ENCODE results near the gene CLPX.
"Not testable (repeated sequence)": the region's sequence is repeated elsewhere in the genome, so short reads cannot be mapped to it uniquely, and the experiment has no call there.

The CLPX gene

DNA sequence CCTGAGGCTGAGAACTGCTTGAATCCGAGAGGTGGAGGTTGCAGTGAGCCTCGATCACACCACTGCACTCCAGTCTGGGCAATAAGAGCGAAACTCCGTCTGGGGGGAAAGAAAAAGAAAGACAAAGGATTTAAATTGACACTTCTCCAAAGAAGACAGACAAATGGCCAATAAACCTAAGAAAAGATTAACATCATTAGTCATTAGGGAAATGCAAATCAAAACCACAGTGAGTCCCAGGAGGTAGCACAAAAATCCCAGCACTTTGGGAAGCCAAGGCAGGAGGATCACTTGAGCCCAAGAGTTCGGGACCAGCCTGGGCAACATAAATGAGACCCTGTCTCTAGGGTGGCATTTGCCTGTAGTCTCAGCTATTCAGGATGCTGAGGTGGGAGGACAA is 12.6 kb downstream of the CLPX start:
- DNase-seq (ENCODE audit: low read depth) = no peak

DNA sequence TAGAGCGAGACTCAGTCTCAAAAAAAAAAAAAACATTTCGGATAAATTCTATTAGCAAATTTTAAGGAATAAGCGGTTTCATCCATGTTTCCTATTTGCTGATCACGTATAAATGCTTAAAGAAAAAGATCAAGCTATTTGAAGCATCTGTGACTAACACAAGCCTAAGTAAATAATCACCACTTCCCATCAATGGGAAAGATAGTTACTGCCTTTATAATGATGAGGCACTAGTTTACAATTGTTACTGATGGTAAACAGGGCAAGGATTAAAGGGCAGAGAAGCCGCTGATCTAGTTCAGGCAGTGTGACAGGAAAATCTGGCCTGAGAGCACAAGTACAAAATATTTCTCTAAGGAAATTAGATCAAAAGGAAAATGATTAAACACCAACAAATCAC is 13.7 kb downstream of the CLPX start:
- DNase-seq (ENCODE audit: low read depth) = no peak

DNA sequence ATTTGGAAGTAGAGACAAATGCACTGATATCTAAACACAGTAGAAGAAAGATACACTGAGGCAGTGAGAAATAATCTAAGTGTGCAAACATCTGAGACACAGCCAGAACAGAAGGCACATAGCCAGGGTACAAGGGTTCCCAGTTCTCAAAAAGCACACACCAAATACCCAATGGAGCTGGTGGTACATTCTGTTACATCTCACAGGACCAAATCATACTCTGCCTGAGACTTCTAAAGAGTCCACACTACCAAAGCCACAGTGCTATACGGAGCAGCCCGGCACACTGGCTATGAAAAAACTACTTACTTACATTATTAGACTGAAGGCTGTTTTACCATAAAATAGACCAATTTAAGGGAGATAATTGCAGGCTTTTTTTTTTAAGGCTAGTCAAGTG is 19.3 kb downstream of the CLPX start:
- no peak for DNase-seq (ENCODE audit: low read depth)

- DNase-seq (ENCODE audit: low read depth) = no peak
These were observed 21.0 kb downstream of the CLPX start for GRCh38 chr15:65164139-65164538.

DNA sequence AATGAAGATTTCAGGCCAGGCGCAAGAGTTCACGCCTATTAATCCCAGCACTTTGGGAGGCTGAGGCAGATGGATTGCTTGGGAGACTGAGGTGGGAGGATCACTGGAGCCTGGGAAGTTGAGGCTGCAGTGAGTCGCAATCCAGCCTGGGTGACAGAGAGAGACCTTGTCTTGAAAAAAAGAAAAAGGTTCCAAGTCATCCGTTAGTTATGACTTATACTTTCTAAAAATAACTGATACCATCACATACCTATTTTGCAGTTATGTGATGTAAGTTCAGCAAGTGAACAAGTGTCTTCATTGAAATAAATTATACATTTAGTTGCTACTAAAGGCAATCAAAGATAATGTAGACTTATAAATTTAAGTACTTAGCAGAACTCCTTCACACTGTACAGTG is 22.1 kb downstream of the CLPX start:
- DNase-seq (ENCODE audit: low read depth) = no peak

DNA sequence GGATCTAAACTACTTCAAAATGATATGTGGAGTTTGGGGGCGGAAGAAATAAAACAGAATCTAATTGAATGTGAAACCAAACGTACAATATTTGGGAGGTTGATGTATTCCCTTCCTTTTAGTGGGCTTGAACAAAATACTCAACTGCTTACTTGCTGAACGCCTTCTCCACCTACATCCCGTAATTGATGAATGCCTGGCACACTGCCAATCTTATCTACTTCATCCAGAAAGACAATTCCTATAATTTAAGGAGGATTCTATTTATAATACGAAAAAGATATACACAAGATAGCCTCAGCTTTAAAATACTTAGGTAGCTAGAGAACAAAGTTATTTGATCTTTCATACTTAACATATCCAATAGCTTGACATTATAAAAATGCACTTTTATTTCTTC is 28.4 kb downstream of the CLPX start:
- no peak for DNase-seq (ENCODE audit: low read depth)

GRCh38 chr15:65154720-65155119 is 30.4 kb downstream of the CLPX start:
- no peak for DNase-seq (ENCODE audit: low read depth)

GRCh38 chr15:65147902-65148301 is 37.2 kb downstream of the CLPX start:
- DNase-seq (ENCODE audit: low read depth) = no peak

- DNase-seq (ENCODE audit: low read depth) = no peak
These were observed 38.7 kb downstream of the CLPX start for GRCh38 chr15:65146438-65146837.

DNA sequence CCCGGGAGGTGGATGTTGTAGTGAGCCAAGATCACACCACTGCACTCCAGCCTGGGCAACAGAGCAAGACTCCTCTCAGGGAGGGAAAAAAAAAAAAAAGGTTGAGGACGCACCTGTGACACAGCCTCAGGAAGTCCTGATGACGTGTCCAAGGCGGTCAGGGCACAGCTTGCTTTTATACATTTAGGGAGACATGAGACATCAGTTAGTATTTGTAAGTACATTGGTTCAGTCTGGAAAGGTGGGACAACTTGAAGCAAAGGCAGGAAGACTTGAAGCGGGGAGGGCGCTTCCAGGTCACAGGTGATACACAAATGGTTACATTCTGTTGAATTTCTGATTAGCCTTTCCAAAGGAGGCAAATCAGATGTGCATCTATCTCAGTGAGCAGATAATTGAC is 46.5 kb downstream of the CLPX start:
- not testable (repeated sequence) for DNase-seq (ENCODE audit: low read depth)

- DNase-seq (ENCODE audit: low read depth) = not testable (repeated sequence)
These were observed 47.2 kb downstream of the CLPX start for GRCh38 chr15:65137893-65138292.

DNA sequence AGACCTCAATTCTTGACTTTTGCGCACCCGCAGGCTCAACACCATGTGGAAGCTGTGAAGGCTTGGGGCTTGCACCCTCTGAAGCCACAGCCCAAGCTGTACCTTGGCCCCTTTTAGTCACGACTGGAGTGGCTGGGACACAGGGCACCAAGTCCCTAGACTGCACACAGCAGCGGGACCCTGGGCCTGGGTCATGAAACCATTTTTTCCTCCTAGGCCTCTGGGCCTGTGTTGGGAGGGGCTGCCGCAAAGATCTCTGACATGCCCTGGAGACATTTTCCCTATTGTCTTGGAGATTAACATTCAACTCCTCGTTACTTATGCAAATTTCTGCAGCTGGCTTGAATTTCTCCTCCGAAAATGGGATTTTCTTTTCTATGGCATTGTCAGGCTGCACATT is 48.1 kb downstream of the CLPX start:
- not testable (repeated sequence) for DNase-seq (ENCODE audit: low read depth)

GRCh38 chr15:65134538-65134937 is 50.6 kb downstream of the CLPX start:
- no peak for DNase-seq (ENCODE audit: low read depth)

GRCh38 chr15:65133548-65134200 is 51.5 kb downstream of the CLPX start, which contains the start of gene PDCD7:
Gene PDCD7, minus strand, starts transcription at chr15:65133808. Its CDS starts 27 bp downstream, at chr15:65133781.
- DNase-seq (ENCODE audit: low read depth) = peak; percentile 91

- peak; percentile 60 for DNase-seq (ENCODE audit: low read depth)
These were observed 52.1 kb downstream of the CLPX start for GRCh38 chr15:65132878-65133547.

GRCh38 chr15:65130941-65131340 is 54.2 kb downstream of the CLPX start:
- peak; percentile 20 for DNase-seq (ENCODE audit: low read depth)

GRCh38 chr15:65115542-65115941 is 69.6 kb downstream of the CLPX start:
- DNase-seq (ENCODE audit: low read depth) = no peak

DNA sequence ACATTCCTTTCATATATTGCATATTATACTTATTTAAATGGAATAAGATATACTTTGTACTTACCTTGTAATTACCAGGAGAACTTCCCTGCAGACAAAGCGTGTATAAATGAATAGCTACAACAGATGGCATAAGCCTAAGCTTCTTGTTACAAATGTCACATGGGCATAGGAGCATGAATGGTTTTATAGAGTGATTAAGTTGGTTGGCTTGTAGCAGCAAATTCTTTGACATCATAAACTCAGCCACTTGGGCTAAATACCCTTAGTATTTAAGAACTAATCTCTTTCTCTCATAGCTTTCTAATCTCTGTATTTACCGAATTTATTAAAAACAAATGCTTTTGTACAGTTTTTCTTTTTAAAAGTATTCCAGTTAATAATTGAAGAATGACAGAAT is 70.1 kb downstream of the CLPX start, which contains the start of gene UBAP1L:
TSS of gene UBAP1L (minus strand) at position 115 of the 400 bp plus-strand sequence. CDS start 8,985 bp downstream, outside the sequence.
- DNase-seq (ENCODE audit: low read depth) = no peak

DNA sequence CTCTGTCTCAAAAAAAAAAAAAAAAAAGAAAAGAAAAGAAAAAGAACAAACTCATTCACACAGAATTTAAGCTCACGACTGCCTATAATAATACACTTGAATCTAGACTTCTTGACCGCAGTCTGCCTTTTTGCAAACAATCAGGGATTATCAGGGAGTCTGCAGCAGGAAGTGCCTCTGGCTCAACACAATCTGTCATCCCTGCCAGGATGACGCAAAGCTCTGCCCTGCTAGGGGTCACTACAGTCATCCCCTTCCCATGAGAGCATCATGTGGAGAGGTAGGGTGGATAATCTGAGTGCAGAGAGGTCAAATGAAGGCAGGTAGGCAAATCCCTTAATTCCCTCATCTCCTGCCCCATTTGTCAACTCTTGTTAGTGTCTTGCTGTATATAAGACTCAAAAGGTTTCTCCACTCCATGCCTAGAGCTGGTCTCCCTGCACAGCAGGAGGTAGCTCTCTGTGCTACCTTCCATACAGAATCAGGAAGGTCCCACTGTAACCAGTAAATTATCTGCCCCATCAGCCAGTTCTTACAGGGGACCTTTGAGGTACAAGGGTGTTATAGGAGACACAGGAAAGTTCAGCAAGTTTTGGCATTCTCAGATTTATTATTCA is 74.4 kb downstream of the CLPX start:
- DNase-seq (ENCODE audit: low read depth) = peak; percentile 90

DNA sequence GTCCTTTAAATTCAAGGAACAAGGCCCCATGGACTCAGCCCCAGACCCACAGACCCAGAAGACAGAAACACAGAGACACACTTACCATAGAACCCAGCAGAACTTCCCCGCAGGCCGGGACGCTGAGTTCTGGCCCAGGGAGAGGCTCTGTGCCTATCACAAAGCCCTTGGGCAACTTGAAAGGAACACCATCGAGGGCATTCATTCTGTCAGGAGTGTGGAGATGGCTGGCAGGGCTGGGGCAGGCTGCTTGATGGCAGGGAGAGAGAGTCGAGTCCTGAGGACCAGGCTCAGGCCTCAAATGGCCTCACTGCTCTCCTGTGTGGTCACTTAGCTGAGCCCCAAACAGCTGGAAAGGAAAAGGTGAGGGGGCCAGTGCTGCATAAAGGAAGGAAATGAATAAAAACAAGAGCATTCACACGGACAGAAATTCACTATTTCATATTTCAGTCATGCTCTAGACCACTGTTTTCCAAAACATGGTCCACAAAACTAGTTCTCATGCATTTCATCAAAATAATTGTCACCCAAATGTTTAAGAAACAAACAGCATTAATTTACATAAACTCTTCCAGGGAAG is 79.0 kb downstream of the CLPX start:
- DNase-seq (ENCODE audit: low read depth) = no peak

DNA sequence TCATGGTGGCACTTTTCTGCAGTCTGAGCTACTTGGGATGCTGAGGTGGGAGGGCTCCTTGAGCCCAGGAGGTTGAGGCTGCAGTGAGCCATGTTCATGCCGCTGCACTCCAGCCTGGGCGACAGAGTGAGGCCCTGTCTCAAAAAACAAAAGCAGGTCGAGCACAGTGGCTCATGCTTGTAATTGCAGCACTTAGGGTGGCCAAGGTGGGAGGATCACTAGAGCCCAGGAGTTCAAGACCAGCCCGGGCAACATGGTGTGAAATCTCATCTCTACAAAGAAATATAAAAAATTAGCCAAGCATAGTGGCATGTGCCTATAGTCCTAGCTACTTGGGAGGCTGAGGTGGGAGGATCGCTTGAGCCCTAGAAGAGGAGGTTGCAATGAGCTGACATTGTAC is 80.1 kb downstream of the CLPX start:
- no peak for DNase-seq (ENCODE audit: low read depth)

- DNase-seq (ENCODE audit: low read depth) = no peak
These were observed 82.2 kb downstream of the CLPX start for GRCh38 chr15:65102912-65103311.

Data from amniotic epithelial cell (primary cell).